ENCODE results near the gene ARHGAP24. TPM values are rescaled to one million over a fixed set of nuclear protein-coding genes. Genes with fewer than 3 reads are reported as not detected.

Gene ARHGAP24
- total RNA-seq, 1 experiment from 2014 or later = 2.1 TPM

- ChIA-PET POLR2A (no interaction called here), CTCF (no interaction called here)
- no peaks in the 10 kb centered on the region for H3K36me3 Mint-ChIP-seq
- no peaks in the 10 kb centered on the region for H3K27me3 Mint-ChIP-seq (ENCODE audit: low read depth)
- ATAC-seq (no peak), DNase-seq (ENCODE audit: low spot score) (no peak)
- no peak overlapping the region for H3K4me3 Mint-ChIP-seq
- 0 out of 2 replicates have a peak, but pooled peaks cover 3% of the 10 kb centered on the region for H3K9me3 Mint-ChIP-seq
- H3K27ac Mint-ChIP-seq = no peak overlapping the region
- TF ChIP-seq E2F1 (CRISPR knock-in tag; IDR thresholded peaks at IDR 0.05) (no peak), RORB (CRISPR knock-in tag; IDR thresholded peaks at IDR 0.05) (no peak), TEAD1 (CRISPR knock-in tag; IDR thresholded peaks at IDR 0.05) (no peak), ZNF416 (CRISPR knock-in tag; IDR thresholded peaks at IDR 0.05) (no peak), USF1 (CRISPR knock-in tag; IDR thresholded peaks at IDR 0.05) (no peak), CDX4 (CRISPR knock-in tag; IDR thresholded peaks at IDR 0.05; ENCODE audit: borderline replicate concordance) (no peak), TEAD4 (CRISPR knock-in tag; IDR thresholded peaks at IDR 0.05) (no peak), JUN (CRISPR knock-in tag; IDR thresholded peaks at IDR 0.05) (no peak), PREB (CRISPR knock-in tag; IDR thresholded peaks at IDR 0.05; ENCODE audit: borderline replicate concordance) (no peak), GABPB1 (CRISPR knock-in tag; IDR thresholded peaks at IDR 0.05) (no peak), MYBL2 (CRISPR knock-in tag; IDR thresholded peaks at IDR 0.05) (no peak), ZNF281 (CRISPR knock-in tag; IDR thresholded peaks at IDR 0.05) (no peak), CBFB (CRISPR knock-in tag; IDR thresholded peaks at IDR 0.05; ENCODE audit: low read depth) (no peak), ZNF512 (CRISPR knock-in tag; IDR thresholded peaks at IDR 0.05; ENCODE audit: borderline replicate concordance) (no peak), GTF2I (CRISPR knock-in tag; conservative IDR thresholded peaks at IDR 0.05) (no peak), SP1 (CRISPR knock-in tag; conservative IDR thresholded peaks at IDR 0.05) (no peak), CTCF (IDR thresholded peaks at IDR 0.05) (no peak)
- peaks cover 17% of the 10 kb centered on the region for H3K4me1 Mint-ChIP-seq
Observed at GRCh38 chr4:85862896-85863295, 387.9 kb downstream of the ARHGAP24 start.
